ENCODE measurements around the gene TMEM109. TPM values are rescaled to one million over a fixed set of nuclear protein-coding genes. Genes with fewer than 3 reads are reported as not detected.
A peak's percentile ranks its signal among the peaks of the same experiment; 100 is the strongest.

The TMEM109 gene
- total and polyA plus RNA-seq, 2 of the 4 experiments (the other 2 are of a cell fraction), result 15.1 to 69.7 TPM

DNA sequence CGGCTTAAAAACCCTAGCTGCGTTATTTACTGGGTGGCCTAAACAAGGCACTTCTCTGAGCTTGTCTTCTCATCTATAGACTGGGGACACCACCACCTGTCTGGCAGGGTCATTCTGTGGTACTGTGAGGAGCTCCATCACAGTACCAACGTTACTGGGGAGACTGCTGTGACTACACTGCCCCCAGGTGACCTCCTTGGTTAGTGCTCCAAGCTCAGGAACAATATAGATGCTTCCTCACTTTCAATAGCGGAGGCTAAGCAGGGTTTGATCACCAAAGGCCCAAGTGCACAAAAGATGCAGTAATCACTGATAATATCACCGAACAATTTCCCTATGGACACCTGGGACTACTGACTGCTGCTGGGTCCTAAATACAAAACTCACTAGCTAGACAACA, 26.4 kb upstream of the TMEM109 start:
- BruUV-seq (replicated peaks), result no TSS peak
- no peak overlapping the region for H3K56ac ChIP-seq (ENCODE audit: extremely low read depth, insufficient read depth, low read length)
- dilution Hi-C loops (cut with HindIII; ENCODE audit: low sequenced_read_pairs, unreplicated experiment), result no loop called here
- H3K4ac ChIP-seq (ENCODE audit: low read depth, low read length), result no peak overlapping the region
- H3K23ac ChIP-seq (ENCODE audit: low read depth, low read length), result no peak overlapping the region
- H3K36me3 ChIP-seq (ENCODE audit: control insufficient read depth, insufficient read depth, low read length), result peaks cover 4% of the 10 kb centered on the region
- no peak overlapping the region for H2BK5ac ChIP-seq (ENCODE audit: low read depth, low read length, poor library complexity, severe bottlenecking)
- no peak overlapping the region for H3K14ac ChIP-seq (replicated peaks; ENCODE audit: low read depth, low read length)
- in situ Hi-C loops (cut with MboI; ENCODE audit: low sequenced_read_pairs), result no loop called here
- H2AK5ac ChIP-seq (ENCODE audit: low read depth, low read length), result no peak overlapping the region
- intact Hi-C loops (cut with micrococcal nuclease), result loop anchor here (1.0 to 2.0 kb wide), 3 partner anchors 49 to 112 kb away; no protein-coding TSS in a partner anchor
- TF ChIP-seq RFX5 (IDR thresholded peaks at IDR 0.05; ENCODE audit: low read depth, low read length) (no peak), BHLHE40 (IDR thresholded peaks at IDR 0.05; ENCODE audit: low read depth, low read length) (no peak), MAZ (IDR thresholded peaks at IDR 0.05; ENCODE audit: borderline replicate concordance, low read depth, low read length) (no peak), CHD1 (IDR thresholded peaks at IDR 0.05; ENCODE audit: low read depth, low read length) (no peak), MXI1 (IDR thresholded peaks at IDR 0.05; ENCODE audit: borderline replicate concordance, low read depth, low read length) (no peak), RCOR1 (IDR thresholded peaks at IDR 0.05; ENCODE audit: insufficient replicate concordance, low read length) (no peak), ELK1 (IDR thresholded peaks at IDR 0.05; ENCODE audit: borderline replicate concordance, low read depth, low read length) (no peak), MAFK (IDR thresholded peaks at IDR 0.05; ENCODE audit: low read depth, low read length) (no peak), POLR2A (IDR thresholded peaks at IDR 0.05; ENCODE audit: low read depth, low read length) (no peak), NFE2L2 (IDR thresholded peaks at IDR 0.05; ENCODE audit: low read depth, low read length) (no peak), RAD21 (IDR thresholded peaks at IDR 0.05; ENCODE audit: low read length) (peak; percentile 89), CEBPB (IDR thresholded peaks at IDR 0.05; ENCODE audit: low read depth, low read length) (no peak), SMC3 (IDR thresholded peaks at IDR 0.05; ENCODE audit: low read depth, low read length) (peak; percentile 92), FOS (IDR thresholded peaks at IDR 0.05; ENCODE audit: low read depth, low read length) (no peak)
- TF ChIP-seq, protein P1, sequence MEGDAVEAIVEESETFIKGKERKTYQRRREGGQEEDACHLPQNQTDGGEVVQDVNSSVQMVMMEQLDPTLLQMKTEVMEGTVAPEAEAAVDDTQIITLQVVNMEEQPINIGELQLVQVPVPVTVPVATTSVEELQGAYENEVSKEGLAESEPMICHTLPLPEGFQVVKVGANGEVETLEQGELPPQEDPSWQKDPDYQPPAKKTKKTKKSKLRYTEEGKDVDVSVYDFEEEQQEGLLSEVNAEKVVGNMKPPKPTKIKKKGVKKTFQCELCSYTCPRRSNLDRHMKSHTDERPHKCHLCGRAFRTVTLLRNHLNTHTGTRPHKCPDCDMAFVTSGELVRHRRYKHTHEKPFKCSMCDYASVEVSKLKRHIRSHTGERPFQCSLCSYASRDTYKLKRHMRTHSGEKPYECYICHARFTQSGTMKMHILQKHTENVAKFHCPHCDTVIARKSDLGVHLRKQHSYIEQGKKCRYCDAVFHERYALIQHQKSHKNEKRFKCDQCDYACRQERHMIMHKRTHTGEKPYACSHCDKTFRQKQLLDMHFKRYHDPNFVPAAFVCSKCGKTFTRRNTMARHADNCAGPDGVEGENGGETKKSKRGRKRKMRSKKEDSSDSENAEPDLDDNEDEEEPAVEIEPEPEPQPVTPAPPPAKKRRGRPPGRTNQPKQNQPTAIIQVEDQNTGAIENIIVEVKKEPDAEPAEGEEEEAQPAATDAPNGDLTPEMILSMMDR (conservative IDR thresholded peaks at IDR 0.05; ENCODE audit: low read depth, low read length), result peak; percentile 75
- TF ChIP-seq, protein P2, sequence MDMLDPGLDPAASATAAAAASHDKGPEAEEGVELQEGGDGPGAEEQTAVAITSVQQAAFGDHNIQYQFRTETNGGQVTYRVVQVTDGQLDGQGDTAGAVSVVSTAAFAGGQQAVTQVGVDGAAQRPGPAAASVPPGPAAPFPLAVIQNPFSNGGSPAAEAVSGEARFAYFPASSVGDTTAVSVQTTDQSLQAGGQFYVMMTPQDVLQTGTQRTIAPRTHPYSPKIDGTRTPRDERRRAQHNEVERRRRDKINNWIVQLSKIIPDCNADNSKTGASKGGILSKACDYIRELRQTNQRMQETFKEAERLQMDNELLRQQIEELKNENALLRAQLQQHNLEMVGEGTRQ (IDR thresholded peaks at IDR 0.05; ENCODE audit: low read depth, low read length), result no peak
- H2BK20ac ChIP-seq (ENCODE audit: low read depth, low read length), result no peak overlapping the region
- H3K9ac ChIP-seq (ENCODE audit: low read depth, low read length), result no peak overlapping the region
- H3K4me1 ChIP-seq (ENCODE audit: control insufficient read depth, insufficient read depth, low read length), result no peaks in the 10 kb centered on the region
- H3K9me1 ChIP-seq (ENCODE audit: insufficient read depth, low read length), result no peaks in the 10 kb centered on the region
- H2BK15ac ChIP-seq (ENCODE audit: low read depth, low read length), result no peak overlapping the region
- no peak overlapping the region for H2BK120ac ChIP-seq (ENCODE audit: low read depth, low read length)
- H2AK9ac ChIP-seq (replicated peaks; ENCODE audit: low read depth, low read length, poor library complexity), result no peak overlapping the region
- ATAC-seq (ENCODE audit: low read depth) (peak; percentile 97), DNase-seq (peak; percentile 61)
- ChIA-PET CTCF (interaction anchor here (0.5 to 2.4 kb wide), 19 partner anchors 8 to 115 kb away, joined by 3 to 86 read pairs (median 5); partner anchors contain the start of gene PTGDR2), POLR2A (ENCODE audit: unreplicated experiment) (interaction anchor here (1.0 kb wide), 1 partner anchor 57 kb away, joined by 4 read pairs; no protein-coding TSS in a partner anchor)
- no peak overlapping the region for H4K5ac ChIP-seq (ENCODE audit: low read depth, low read length)
- no peak overlapping the region for H4K91ac ChIP-seq (ENCODE audit: insufficient read depth, low read depth, low read length)
- 50% methylated on average over 2 of the region's 5 CpGs; no CpG with 5 or more reads in 1 of the 2 experiments for WGBS, 2 experiments (ENCODE audit: extremely low coverage in 2 of 2, insufficient read length in 1 of 2)
- H3K4me3 ChIP-seq (ENCODE audit: insufficient read depth, low read depth, low read length), result no peak overlapping the region
- H3K27ac ChIP-seq (ENCODE audit: insufficient read depth, low read length), result no peak overlapping the region
- peak overlapping the region; percentile 34 for H2AFZ ChIP-seq (replicated peaks; ENCODE audit: low read length, poor library complexity)
- no peaks in the 10 kb centered on the region; the same call in 1 of the 2 replicates for H4K20me1 ChIP-seq (ENCODE audit: insufficient read depth, low read length)
- no peak overlapping the region for H3K18ac ChIP-seq (ENCODE audit: low read depth, low read length)
- H3K27me3 ChIP-seq (ENCODE audit: control insufficient read depth, insufficient read depth, low read length), result no peaks in the 10 kb centered on the region
- no peaks in the 10 kb centered on the region for H3K9me3 ChIP-seq (ENCODE audit: control insufficient read depth, insufficient read depth, low read length)
- H3K79me1 ChIP-seq (ENCODE audit: low read depth in 1 of 2, low read length in 2 of 2), result no peaks in the 10 kb centered on the region; a peak in 1 of 4 replicates
- H3K4me2 ChIP-seq (ENCODE audit: low read depth, low read length), result no peak overlapping the region
- no peak overlapping the region for H4K8ac ChIP-seq (ENCODE audit: low read depth in 2 of 2, low read length in 2 of 2)
